GM19455 (cell line): ENCODE measurements around the gene SYNDIG1.

ENCODE experiments used
- ATAC-seq: cut with Tn5 transposase; IDR thresholded peaks from one replicate; pipeline ENCODE4 v1.9.1; 2021; ENCODE audit not compliant: unreplicated experiment

Gene SYNDIG1

GRCh38 chr20:24628985-24629384, 159.6 kb downstream of the SYNDIG1 start:
- ATAC-seq = no peak

- ATAC-seq = no peak
These were observed 160.2 kb downstream of the SYNDIG1 start for GRCh38 chr20:24629668-24630067.

- ATAC-seq = no peak
These were observed 161.2 kb downstream of the SYNDIG1 start for GRCh38 chr20:24630486-24631172.

GRCh38 chr20:24631173-24631505, 161.7 kb downstream of the SYNDIG1 start:
- no peak for ATAC-seq

- ATAC-seq = no peak
These were observed 163.2 kb downstream of the SYNDIG1 start for GRCh38 chr20:24632581-24632980.

GRCh38 chr20:24633026-24633425, 163.6 kb downstream of the SYNDIG1 start:
- no peak for ATAC-seq

- ATAC-seq = no peak
These were observed 164.1 kb downstream of the SYNDIG1 start for GRCh38 chr20:24633521-24633920.

- no peak for ATAC-seq
These were observed 165.4 kb downstream of the SYNDIG1 start for GRCh38 chr20:24634855-24635254.

GRCh38 chr20:24636626-24637025, 167.2 kb downstream of the SYNDIG1 start:
- ATAC-seq = no peak

- no peak for ATAC-seq
These were observed 167.7 kb downstream of the SYNDIG1 start for GRCh38 chr20:24637087-24637486.

- ATAC-seq = no peak
These were observed 168.5 kb downstream of the SYNDIG1 start for GRCh38 chr20:24637941-24638340.

GRCh38 chr20:24638591-24639548, 169.4 kb downstream of the SYNDIG1 start:
- no peak for ATAC-seq

- ATAC-seq = no peak
These were observed 170.8 kb downstream of the SYNDIG1 start for GRCh38 chr20:24640276-24640675.

GRCh38 chr20:24640686-24641085, 171.3 kb downstream of the SYNDIG1 start:
- ATAC-seq = no peak

GRCh38 chr20:24643731-24644626, 174.6 kb downstream of the SYNDIG1 start:
- ATAC-seq = no peak

- no peak for ATAC-seq
These were observed 176.9 kb downstream of the SYNDIG1 start for GRCh38 chr20:24646321-24646720.

GRCh38 chr20:24647713-24648112, 178.3 kb downstream of the SYNDIG1 start:
- ATAC-seq = no peak

GRCh38 chr20:24648481-24648880, 179.1 kb downstream of the SYNDIG1 start:
- no peak for ATAC-seq

GRCh38 chr20:24648919-24649318, 179.5 kb downstream of the SYNDIG1 start:
- ATAC-seq = no peak

- no peak for ATAC-seq
These were observed 180.5 kb downstream of the SYNDIG1 start for GRCh38 chr20:24649787-24650490.
